Left lung (tissue), 10 donors: ENCODE results near the gene ADSS1. TPM values are rescaled to one million over a fixed set of nuclear protein-coding genes. Genes with fewer than 3 reads are reported as not detected.
A peak's percentile ranks its signal among the peaks of the same experiment; 100 is the strongest.

Experiments used
- ATAC-seq: fragments of 200-7000 bp; cut with Tn5 transposase; one replicate; pipeline ENCODE4 v1.9.1; 2020; ENCODE audit warnings: moderate library complexity
- DNase-seq, 4 donors: peaks; one replicate each; pipeline ENCODE4 v3.0.0-alpha.2; 2013 to 2020
- H3K27ac ChIP-seq, 2 donors: fragments of 200-600 bp; sonication (generic) in 1 of 2; one replicate each; pipeline versions ENCODE4 v1.5.0 to v1.8.0; 2020 to 2021
- H3K27me3 ChIP-seq, 2 donors: fragments of 200-600 bp; sonication (generic) in 1 of 2; one replicate each; pipeline versions ENCODE4 v1.5.0 to v1.8.0; 2020 to 2021
- H3K36me3 ChIP-seq, 2 donors: fragments of 200-600 bp; sonication (generic) in 1 of 2; one replicate each; pipeline versions ENCODE4 v1.5.0 to v1.8.0; 2020 to 2021
- H3K4me1 ChIP-seq, 2 donors: fragments of 200-600 bp; one replicate each; pipeline ENCODE4 v1.8.0; 2021
- H3K4me3 ChIP-seq, 2 donors: fragments of 200-600 bp; sonication (generic) in 1 of 2; one replicate each; pipeline versions ENCODE4 v1.5.0 to v1.8.0; 2020 to 2021; ENCODE audit warnings: mild to moderate bottlenecking in 1 of 2
- H3K9me3 ChIP-seq, 2 donors: fragments of 200-600 bp; sonication (generic) in 1 of 2; one replicate each; pipeline versions ENCODE4 v1.5.0 to v1.8.0; 2020 to 2021
- CTCF ChIP-seq, 2 donors: fragments of 200-600 bp; sonication (generic) in 1 of 2; IDR thresholded peaks; one replicate each; pipeline versions ENCODE4 v1.5.0 to v1.8.0; 2021; ENCODE audit warnings: antibody characterized with exemption in 2 of 2
- intact Hi-C, 2 donors: fragments of 100-400 bp; cut with DNase I; formaldehyde crosslinking; loops; one replicate each; pipeline versions ENCODE4 v1.11.2 to v1.14.2; 2022
- polyA plus RNA-seq, 6 donors: library from polyadenylated mRNA; unstranded; fragments of 120-200 nt; gene quantifications; one replicate each; pipeline ENCODE4 v1.2.1, GENCODE V29; 2013; ENCODE audit not compliant: insufficient read length in 6 of 6
- total RNA-seq, 2 donors: library from RNA; stranded (reverse); fragmentation: NEBNext Ultra II Directional; extraction: Animal tissue kit (Norgen Biotek cat#: 25700); gene quantifications; one replicate each; pipeline ENCODE4 v1.2.1, GENCODE V29; 2021
- donor health status: DM: no; HTN: yes; CAD: no.
- donor health status: DM: no; HTN: no; CAD: no.

Gene ADSS1
- total and polyA plus RNA-seq, 8 donors: 5.2 to 16.6 (median 11.2) TPM

DNA sequence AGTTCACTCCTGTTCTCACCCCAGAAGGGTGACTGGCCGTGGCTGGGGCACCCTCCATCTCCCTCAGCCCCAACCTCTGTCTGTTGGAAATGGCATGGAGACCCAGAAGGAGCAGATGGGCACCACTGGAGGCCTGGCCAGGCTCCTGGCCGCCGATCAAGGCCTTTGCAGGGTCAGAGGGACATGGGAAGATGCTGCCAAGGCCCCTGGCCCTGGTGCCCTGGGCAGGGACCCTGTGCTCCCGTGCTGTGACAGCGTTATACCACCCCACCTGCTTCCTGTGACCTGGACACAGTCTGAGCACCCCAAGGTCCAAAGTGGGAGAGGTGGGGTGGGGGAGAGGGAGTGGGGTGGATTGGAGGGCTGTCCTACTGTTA, 31.1 kb upstream of the ADSS1 start:
- Histone ChIP-seq H3K27ac (no peak overlapping the region), H3K4me1 (peaks cover 42 to 96% of the 10 kb centered on the region in 2 donors), H3K4me3 (no peak overlapping the region), H3K27me3 (peaks cover 0 to 25% of the 10 kb centered on the region in 2 donors), H3K36me3 (peaks cover 0 to 32% of the 10 kb centered on the region in 2 donors), H3K9me3 (no peaks in the 10 kb centered on the region)
- intact Hi-C loops: no loop called here
- no peak for ATAC-seq
- DNase-seq: peak in 1 of 4 donors; percentile 55
- TF ChIP-seq CTCF (IDR thresholded peaks at IDR 0.05): no peak

DNA sequence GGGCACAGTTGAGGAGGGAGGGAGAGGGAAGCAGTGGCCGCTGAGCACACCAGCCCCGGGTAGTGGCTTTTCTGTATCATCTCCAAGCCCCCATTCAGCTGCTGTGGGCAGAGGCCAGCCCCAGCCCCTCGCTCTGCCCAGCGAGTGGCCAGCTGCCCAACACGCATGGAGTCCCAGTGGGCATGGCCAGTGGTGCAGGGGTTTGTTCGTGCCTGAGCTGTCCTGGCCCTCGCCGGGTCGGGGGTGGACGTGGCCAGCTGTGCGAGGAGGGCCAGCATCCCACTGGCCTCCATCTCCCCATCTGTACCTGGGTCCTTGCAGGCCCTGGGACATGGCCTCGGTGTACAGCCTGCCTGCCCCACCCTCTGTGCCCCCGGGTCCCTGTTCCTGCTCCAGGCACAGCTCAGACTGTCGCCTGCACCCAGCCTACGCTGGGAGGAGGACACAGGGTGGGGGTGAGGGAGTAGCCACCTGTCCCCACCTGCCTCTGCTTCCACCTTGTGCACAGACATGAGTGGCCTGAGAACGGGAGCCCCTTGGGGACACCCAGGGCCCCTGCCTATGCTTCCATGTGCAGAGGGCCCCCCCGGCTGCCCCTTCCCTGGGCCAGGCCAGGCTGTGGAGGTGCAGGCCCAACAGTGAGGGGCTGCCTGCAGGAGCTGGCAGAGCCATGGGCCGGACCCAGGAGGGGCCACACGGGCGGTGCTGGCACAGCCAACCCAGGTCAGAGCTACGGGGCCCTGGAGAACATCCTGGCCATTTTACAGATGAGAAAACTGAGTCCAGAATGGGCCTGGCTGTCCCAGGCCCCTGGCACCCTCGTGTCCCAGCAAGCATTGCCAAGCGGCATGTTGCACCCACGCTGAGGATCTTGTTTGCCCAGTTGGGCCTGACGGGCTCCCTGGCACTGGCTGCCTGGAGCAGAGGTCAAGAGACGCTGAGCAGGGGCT, 30.3 kb upstream of the ADSS1 start:
- Histone ChIP-seq H3K4me1 (peaks cover 43 to 96% of the 10 kb centered on the region in 2 donors), H3K27me3 (peaks cover 0 to 20% of the 10 kb centered on the region in 2 donors), H3K4me3 (no peak overlapping the region), H3K9me3 (no peaks in the 10 kb centered on the region), H3K36me3 (peaks cover 0 to 32% of the 10 kb centered on the region in 2 donors), H3K27ac (peak overlapping the region in 1 of 2 donors; percentile 58)
- no peak for ATAC-seq
- no peak for TF ChIP-seq CTCF (IDR thresholded peaks at IDR 0.05)
- DNase-seq: peak in 1 of 4 donors; percentile 76
- intact Hi-C loops: no loop called here

DNA sequence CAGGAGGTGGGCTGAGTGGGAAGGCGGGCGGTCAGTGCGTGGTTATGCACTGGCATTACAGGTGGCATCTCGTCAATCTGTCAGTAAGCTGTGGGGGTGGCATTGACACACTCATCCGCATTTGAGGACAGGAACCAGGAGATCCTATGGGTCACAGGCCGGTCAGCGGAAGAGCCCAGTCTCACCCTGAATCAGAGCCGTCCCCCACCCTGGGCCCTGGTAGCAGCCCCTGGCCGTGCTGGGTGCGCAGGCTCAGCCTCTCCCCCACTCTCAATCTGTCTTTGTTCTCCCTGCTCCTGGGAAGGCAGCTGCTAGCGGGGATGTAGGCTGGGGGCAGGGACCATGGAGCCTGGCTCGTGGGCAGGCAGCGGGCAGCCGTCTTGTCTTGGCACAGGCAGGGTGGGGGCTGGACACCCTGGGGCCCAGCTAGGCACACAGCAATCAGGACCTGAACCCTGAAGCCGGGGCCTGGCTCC, 29.5 kb upstream of the ADSS1 start:
- Histone ChIP-seq H3K27ac (peak overlapping the region in 1 of 2 donors; percentile 58), H3K4me3 (no peak overlapping the region), H3K27me3 (peaks cover 0 to 12% of the 10 kb centered on the region in 2 donors), H3K4me1 (peaks cover 44 to 96% of the 10 kb centered on the region in 2 donors), H3K9me3 (no peaks in the 10 kb centered on the region), H3K36me3 (peaks cover 0 to 32% of the 10 kb centered on the region in 2 donors)
- intact Hi-C loops: no loop called here
- peak in 1 of 4 donors; percentile 65 for DNase-seq
- ATAC-seq: no peak
- no peak for TF ChIP-seq CTCF (IDR thresholded peaks at IDR 0.05)

GRCh38 chr14:104694991-104695659, 28.9 kb upstream of the ADSS1 start:
- intact Hi-C loops: no loop called here
- Histone ChIP-seq H3K9me3 (no peaks in the 10 kb centered on the region), H3K4me1 (peaks cover 44 to 91% of the 10 kb centered on the region in 2 donors), H3K27ac (peak overlapping the region in 1 of 2 donors; percentile 58), H3K36me3 (peaks cover 0 to 32% of the 10 kb centered on the region in 2 donors), H3K4me3 (no peak overlapping the region), H3K27me3 (peaks cover 0 to 6% of the 10 kb centered on the region in 2 donors)
- DNase-seq: no peak
- no peak for ATAC-seq
- no peak for TF ChIP-seq CTCF (IDR thresholded peaks at IDR 0.05)

DNA sequence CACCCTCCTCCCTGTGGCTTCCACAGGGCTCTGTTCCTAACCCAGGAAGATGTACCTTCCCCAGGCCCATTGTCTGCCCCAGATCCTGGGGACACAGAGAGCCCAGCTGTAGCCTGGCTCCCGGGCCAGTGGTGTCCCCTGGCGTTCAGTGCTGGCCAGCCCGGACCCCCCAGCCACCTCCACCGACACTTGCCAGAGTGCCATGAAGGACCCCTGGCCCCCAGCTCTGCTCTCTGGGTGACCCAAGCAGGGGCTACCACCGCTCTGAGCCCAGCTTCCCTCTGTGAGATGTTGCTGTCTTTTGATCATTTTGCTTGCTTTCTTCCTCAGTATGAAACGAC, 28.4 kb upstream of the ADSS1 start:
- Histone ChIP-seq H3K9me3 (no peaks in the 10 kb centered on the region), H3K36me3 (peaks cover 0 to 32% of the 10 kb centered on the region in 2 donors), H3K4me3 (no peak overlapping the region), H3K27ac (peak overlapping the region in 1 of 2 donors; percentile 58), H3K4me1 (peaks cover 41 to 86% of the 10 kb centered on the region in 2 donors), H3K27me3 (peaks cover 0 to under 1% of the 10 kb centered on the region in 2 donors)
- no peak for DNase-seq
- ATAC-seq: no peak
- TF ChIP-seq CTCF (IDR thresholded peaks at IDR 0.05): no peak
- intact Hi-C loops: no loop called here
